Measurements from ENCODE around the gene TBC1D10A.

Gene TBC1D10A

DNA sequence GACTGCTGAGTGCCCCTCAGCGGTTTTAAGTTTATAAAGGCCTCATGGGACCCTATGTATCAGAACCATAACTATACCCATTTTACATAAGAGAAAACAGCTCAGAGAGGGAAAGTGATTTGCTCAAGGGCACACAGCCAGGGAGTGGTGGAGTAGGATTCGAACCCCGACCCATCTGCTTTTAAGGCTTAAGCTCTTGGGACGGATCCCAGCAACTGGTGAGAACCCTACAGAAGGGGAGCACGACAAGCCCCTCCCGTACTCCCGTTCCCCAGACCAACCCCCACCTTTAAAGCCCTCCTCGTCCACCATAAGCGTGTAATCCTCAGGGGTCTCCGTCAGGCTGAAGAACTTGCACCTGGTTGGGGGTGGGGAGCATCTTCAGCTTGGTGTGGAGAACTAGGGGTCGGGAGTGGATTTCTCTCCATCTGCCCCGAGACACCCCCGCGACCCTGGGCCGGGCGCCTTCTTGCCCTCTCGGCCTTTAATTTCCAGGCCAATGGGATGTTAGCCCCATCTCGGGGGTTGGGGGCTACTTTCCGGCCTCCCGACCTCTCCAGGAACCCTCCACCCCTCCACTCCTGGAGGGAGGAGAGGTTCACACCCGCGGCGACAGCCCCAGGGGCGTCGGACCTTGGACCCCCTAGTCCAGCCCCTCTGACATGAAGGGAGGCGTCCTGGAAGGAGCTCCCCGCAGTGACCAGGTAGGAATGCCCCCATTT is 38.2 kb downstream of the TBC1D10A start:
- Histone ChIP-seq H3K36me3 (ENCODE audit: control insufficient read depth in 2 of 2, insufficient read depth in 1 of 2, low read length in 2 of 2) (peaks cover 0 to 35% of the 10 kb centered on the region in 2 experiments; a peak in 1 of 3 replicates), H3K9me3 (ENCODE audit: control insufficient read depth, insufficient read depth, low read depth, low read length) (no peaks in the 10 kb centered on the region), H3K27ac (ENCODE audit: extremely low read depth, low read depth, low read length) (no peak overlapping the region), H3K4me1 (ENCODE audit: control insufficient read depth, insufficient read depth, low read length) (no peaks in the 10 kb centered on the region; the same call in 1 of the 2 replicates), H3K4me3 (ENCODE audit: low read depth, low read length) (peak overlapping the region; percentile 60)
- POLR2A ChIA-PET, result interaction anchor here (0.6 to 4.2 kb wide), 11 partner anchors 11 to 1128 kb away, joined by 3 to 25 read pairs (median 5); partner anchors contain the start of genes CCDC157, RNF215, SEC14L2 and SF3A1
- CTCF ChIA-PET, result interaction anchor here (0.5 to 4.0 kb wide), 59 partner anchors 8 to 913 kb away, joined by 3 to 80 read pairs (median 4); partner anchors contain the start of genes CCDC157, RNF215, SEC14L2 and SF3A1
- no peak for TF ChIP-seq ZNF155 (tag by site-specific recombination; IDR thresholded peaks at IDR 0.05)
- TF ChIP-seq ZNF768 (tag by site-specific recombination; IDR thresholded peaks at IDR 0.05), result peak; percentile 91
- TF ChIP-seq, protein P1, sequence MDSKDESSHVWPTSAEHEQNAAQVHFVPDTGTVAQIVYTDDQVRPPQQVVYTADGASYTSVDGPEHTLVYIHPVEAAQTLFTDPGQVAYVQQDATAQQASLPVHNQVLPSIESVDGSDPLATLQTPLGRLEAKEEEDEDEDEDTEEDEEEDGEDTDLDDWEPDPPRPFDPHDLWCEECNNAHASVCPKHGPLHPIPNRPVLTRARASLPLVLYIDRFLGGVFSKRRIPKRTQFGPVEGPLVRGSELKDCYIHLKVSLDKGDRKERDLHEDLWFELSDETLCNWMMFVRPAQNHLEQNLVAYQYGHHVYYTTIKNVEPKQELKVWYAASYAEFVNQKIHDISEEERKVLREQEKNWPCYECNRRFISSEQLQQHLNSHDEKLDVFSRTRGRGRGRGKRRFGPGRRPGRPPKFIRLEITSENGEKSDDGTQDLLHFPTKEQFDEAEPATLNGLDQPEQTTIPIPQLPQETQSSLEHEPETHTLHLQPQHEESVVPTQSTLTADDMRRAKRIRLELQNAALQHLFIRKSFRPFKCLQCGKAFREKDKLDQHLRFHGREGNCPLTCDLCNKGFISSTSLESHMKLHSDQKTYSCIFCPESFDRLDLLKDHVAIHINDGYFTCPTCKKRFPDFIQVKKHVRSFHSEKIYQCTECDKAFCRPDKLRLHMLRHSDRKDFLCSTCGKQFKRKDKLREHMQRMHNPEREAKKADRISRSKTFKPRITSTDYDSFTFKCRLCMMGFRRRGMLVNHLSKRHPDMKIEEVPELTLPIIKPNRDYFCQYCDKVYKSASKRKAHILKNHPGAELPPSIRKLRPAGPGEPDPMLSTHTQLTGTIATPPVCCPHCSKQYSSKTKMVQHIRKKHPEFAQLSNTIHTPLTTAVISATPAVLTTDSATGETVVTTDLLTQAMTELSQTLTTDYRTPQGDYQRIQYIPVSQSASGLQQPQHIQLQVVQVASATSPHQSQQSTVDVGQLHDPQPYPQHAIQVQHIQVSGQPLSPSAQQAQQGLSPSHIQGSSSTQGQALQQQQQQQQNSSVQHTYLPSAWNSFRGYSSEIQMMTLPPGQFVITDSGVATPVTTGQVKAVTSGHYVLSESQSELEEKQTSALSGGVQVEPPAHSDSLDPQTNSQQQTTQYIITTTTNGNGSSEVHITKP (tag by site-specific recombination; IDR thresholded peaks at IDR 0.05), result no peak
- 0 out of 2 replicates have a peak, but pooled peaks have one; percentile 13 for TF ChIP-seq BCL11A (tag by site-specific recombination; IDR thresholded peaks at IDR 0.05; ENCODE audit: low read depth)

DNA sequence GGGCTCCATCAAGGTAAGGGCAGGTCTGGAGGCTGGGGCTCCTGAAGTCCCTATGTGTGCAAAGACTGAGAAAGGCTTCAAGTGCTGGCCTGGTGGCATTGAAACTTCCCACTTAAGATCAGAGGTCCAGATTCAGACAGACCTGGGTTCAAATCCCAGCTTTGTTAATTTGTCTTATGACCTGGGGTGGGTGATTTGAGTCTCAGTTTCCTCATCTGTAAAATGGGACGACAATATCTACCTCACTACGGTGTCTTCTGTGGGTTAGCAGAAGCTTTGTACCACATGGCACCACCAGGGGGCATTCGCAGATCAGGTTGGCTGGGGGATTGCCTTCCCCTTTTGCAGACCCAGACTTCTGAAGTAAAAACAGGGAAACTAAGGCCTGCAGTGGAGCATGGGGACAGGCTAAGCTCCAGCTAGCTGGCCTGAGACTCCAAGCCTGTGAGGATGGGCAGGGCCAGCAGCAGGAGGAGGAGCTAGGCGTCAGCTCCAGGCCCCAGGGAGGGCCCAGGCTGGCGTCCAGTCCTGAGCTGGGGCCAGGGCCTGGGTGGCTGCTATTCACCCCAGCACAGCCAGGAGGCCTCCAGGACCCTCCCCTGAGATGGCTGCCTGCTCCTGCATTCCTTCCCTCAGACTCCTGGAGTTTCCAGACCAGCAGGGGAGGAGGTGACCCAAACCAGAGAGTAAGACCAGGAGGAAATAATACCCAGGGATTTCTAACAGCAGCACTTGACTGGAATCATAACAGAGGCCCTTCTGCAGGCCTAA is 38.9 kb downstream of the TBC1D10A start:
- Histone ChIP-seq H3K36me3 (ENCODE audit: control insufficient read depth in 2 of 2, insufficient read depth in 1 of 2, low read length in 2 of 2) (peaks cover 0 to 27% of the 10 kb centered on the region in 2 experiments; a peak in 1 of 3 replicates), H3K9me3 (ENCODE audit: control insufficient read depth, insufficient read depth, low read depth, low read length) (no peaks in the 10 kb centered on the region), H3K4me3 (ENCODE audit: low read depth, low read length) (no peak overlapping the region), H3K27ac (ENCODE audit: extremely low read depth, low read depth, low read length) (no peak overlapping the region), H3K4me1 (ENCODE audit: control insufficient read depth, insufficient read depth, low read length) (no peaks in the 10 kb centered on the region; the same call in 1 of the 2 replicates)
- POLR2A ChIA-PET, result interaction anchor here (0.6 to 1.6 kb wide), 9 partner anchors 10 to 1129 kb away, joined by 3 to 18 read pairs (median 4); partner anchors contain the start of genes CCDC157, RNF215, SEC14L2 and SF3A1
- CTCF ChIA-PET, result interaction anchor here (0.5 to 4.0 kb wide), 60 partner anchors 8 to 617 kb away, joined by 3 to 80 read pairs (median 4); partner anchors contain the start of genes CCDC157, RNF215, SEC14L2 and SF3A1
- TF ChIP-seq, protein P2, sequence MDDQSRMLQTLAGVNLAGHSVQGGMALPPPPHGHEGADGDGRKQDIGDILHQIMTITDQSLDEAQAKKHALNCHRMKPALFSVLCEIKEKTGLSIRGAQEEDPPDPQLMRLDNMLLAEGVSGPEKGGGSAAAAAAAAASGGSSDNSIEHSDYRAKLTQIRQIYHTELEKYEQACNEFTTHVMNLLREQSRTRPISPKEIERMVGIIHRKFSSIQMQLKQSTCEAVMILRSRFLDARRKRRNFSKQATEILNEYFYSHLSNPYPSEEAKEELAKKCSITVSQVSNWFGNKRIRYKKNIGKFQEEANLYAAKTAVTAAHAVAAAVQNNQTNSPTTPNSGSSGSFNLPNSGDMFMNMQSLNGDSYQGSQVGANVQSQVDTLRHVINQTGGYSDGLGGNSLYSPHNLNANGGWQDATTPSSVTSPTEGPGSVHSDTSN (CRISPR knock-in tag; IDR thresholded peaks at IDR 0.05), result peak; percentile 24; the same call in 1 of the 2 replicates
- TF ChIP-seq ZBTB20 (tag by site-specific recombination; IDR thresholded peaks at IDR 0.05) (peak; percentile 29; the same call in 1 of the 2 replicates), ZNF624 (tag by site-specific recombination; IDR thresholded peaks at IDR 0.05) (no peak), ZNF571 (tag by site-specific recombination; IDR thresholded peaks at IDR 0.05) (no peak), ZNF473 (tag by site-specific recombination; IDR thresholded peaks at IDR 0.05) (no peak), MZF1 (tag by site-specific recombination; IDR thresholded peaks at IDR 0.05; ENCODE audit: borderline replicate concordance) (0 out of 2 replicates have a peak, but pooled peaks have one; percentile 57), ZIC2 (tag by site-specific recombination; IDR thresholded peaks at IDR 0.05) (peak; percentile 73), ZNF596 (tag by site-specific recombination; IDR thresholded peaks at IDR 0.05) (no peak), ZFP37 (tag by site-specific recombination; IDR thresholded peaks at IDR 0.05) (no peak), BCL11B (tag by site-specific recombination; IDR thresholded peaks at IDR 0.05; ENCODE audit: low read depth) (no peak), ZNF140 (tag by site-specific recombination; IDR thresholded peaks at IDR 0.05) (no peak)
- TF ChIP-seq, protein P3, sequence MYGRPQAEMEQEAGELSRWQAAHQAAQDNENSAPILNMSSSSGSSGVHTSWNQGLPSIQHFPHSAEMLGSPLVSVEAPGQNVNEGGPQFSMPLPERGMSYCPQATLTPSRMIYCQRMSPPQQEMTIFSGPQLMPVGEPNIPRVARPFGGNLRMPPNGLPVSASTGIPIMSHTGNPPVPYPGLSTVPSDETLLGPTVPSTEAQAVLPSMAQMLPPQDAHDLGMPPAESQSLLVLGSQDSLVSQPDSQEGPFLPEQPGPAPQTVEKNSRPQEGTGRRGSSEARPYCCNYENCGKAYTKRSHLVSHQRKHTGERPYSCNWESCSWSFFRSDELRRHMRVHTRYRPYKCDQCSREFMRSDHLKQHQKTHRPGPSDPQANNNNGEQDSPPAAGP (tag by site-specific recombination; IDR thresholded peaks at IDR 0.05), result peak; percentile 68; the same call in 1 of the 2 replicates
- TF ChIP-seq, protein P4, sequence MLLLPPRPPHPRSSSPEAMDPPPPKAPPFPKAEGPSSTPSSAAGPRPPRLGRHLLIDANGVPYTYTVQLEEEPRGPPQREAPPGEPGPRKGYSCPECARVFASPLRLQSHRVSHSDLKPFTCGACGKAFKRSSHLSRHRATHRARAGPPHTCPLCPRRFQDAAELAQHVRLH (tag by site-specific recombination; IDR thresholded peaks at IDR 0.05), result peak; percentile 95
- TF ChIP-seq, protein P5, sequence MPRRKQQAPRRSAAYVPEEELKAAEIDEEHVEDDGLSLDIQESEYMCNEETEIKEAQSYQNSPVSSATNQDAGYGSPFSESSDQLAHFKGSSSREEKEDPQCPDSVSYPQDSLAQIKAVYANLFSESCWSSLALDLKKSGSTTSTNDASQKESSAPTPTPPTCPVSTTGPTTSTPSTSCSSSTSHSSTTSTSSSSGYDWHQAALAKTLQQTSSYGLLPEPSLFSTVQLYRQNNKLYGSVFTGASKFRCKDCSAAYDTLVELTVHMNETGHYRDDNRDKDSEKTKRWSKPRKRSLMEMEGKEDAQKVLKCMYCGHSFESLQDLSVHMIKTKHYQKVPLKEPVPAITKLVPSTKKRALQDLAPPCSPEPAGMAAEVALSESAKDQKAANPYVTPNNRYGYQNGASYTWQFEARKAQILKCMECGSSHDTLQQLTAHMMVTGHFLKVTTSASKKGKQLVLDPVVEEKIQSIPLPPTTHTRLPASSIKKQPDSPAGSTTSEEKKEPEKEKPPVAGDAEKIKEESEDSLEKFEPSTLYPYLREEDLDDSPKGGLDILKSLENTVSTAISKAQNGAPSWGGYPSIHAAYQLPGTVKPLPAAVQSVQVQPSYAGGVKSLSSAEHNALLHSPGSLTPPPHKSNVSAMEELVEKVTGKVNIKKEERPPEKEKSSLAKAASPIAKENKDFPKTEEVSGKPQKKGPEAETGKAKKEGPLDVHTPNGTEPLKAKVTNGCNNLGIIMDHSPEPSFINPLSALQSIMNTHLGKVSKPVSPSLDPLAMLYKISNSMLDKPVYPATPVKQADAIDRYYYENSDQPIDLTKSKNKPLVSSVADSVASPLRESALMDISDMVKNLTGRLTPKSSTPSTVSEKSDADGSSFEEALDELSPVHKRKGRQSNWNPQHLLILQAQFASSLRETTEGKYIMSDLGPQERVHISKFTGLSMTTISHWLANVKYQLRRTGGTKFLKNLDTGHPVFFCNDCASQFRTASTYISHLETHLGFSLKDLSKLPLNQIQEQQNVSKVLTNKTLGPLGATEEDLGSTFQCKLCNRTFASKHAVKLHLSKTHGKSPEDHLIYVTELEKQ (tag by site-specific recombination; IDR thresholded peaks at IDR 0.05; ENCODE audit: borderline replicate concordance), result 0 out of 2 replicates have a peak, but pooled peaks have one; percentile 25
- TF ChIP-seq, protein P6, sequence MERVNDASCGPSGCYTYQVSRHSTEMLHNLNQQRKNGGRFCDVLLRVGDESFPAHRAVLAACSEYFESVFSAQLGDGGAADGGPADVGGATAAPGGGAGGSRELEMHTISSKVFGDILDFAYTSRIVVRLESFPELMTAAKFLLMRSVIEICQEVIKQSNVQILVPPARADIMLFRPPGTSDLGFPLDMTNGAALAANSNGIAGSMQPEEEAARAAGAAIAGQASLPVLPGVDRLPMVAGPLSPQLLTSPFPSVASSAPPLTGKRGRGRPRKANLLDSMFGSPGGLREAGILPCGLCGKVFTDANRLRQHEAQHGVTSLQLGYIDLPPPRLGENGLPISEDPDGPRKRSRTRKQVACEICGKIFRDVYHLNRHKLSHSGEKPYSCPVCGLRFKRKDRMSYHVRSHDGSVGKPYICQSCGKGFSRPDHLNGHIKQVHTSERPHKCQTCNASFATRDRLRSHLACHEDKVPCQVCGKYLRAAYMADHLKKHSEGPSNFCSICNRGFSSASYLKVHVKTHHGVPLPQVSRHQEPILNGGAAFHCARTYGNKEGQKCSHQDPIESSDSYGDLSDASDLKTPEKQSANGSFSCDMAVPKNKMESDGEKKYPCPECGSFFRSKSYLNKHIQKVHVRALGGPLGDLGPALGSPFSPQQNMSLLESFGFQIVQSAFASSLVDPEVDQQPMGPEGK (tag by site-specific recombination; IDR thresholded peaks at IDR 0.05), result peak; percentile 65
